Measurements from ENCODE around the gene NEK2. TPM values are rescaled to one million over a fixed set of nuclear protein-coding genes. Genes with fewer than 3 reads are reported as not detected.
"Not testable (repeated sequence)": the region's sequence is repeated elsewhere in the genome, so short reads cannot be mapped to it uniquely, and the experiment has no call there.

NEK2 gene
- total RNA-seq, 3 donors from 2014 or later = 1.2 to 12.7 (median 2.5) TPM

GRCh38 chr1:211701733-211702132 is 26.3 kb upstream of the NEK2 start:
- DNase-seq (no peak), ATAC-seq (no peak)
- no peak overlapping the region for H3K4me3 ChIP-seq
- intact Hi-C loops (cut with DNase I, micrococcal nuclease) = no loop called here
- no peaks in the 10 kb centered on the region for H3K9me3 ChIP-seq
- peaks cover 3% of the 10 kb centered on the region for H3K4me1 ChIP-seq (ENCODE audit: low read depth)
- TF ChIP-seq CTCF (IDR thresholded peaks at IDR 0.05) = no peak
- H3K36me3 ChIP-seq (ENCODE audit: low read depth) = no peaks in the 10 kb centered on the region

- Histone ChIP-seq H3K4me3 (no peak overlapping the region), H3K36me3 (ENCODE audit: low read depth) (no peaks in the 10 kb centered on the region), H3K4me1 (ENCODE audit: low read depth) (peaks cover 3% of the 10 kb centered on the region), H3K9me3 (no peaks in the 10 kb centered on the region)
- intact Hi-C loops (cut with DNase I, micrococcal nuclease) = no loop called here
- ATAC-seq (no peak), DNase-seq (no peak)
- no peak for TF ChIP-seq CTCF (IDR thresholded peaks at IDR 0.05)
Measured at GRCh38 chr1:211699059-211699458, 23.6 kb upstream of the NEK2 start.

GRCh38 chr1:211698161-211699026 is 23.0 kb upstream of the NEK2 start:
- TF ChIP-seq CTCF (IDR thresholded peaks at IDR 0.05) = peak; percentile 91
- no peaks in the 10 kb centered on the region for H3K36me3 ChIP-seq (ENCODE audit: low read depth)
- peak; percentile 98 for ATAC-seq
- peaks cover 3% of the 10 kb centered on the region for H3K4me1 ChIP-seq (ENCODE audit: low read depth)
- intact Hi-C loops (cut with DNase I, micrococcal nuclease) = no loop called here
- H3K4me3 ChIP-seq = no peak overlapping the region
- DNase-seq = peak; percentile 86 to 90 (median 89)
- H3K9me3 ChIP-seq = no peaks in the 10 kb centered on the region

GRCh38 chr1:211697356-211697755 is 21.9 kb upstream of the NEK2 start:
- H3K36me3 ChIP-seq (ENCODE audit: low read depth) = no peaks in the 10 kb centered on the region
- no peak for TF ChIP-seq CTCF (IDR thresholded peaks at IDR 0.05)
- peaks cover 3% of the 10 kb centered on the region for H3K4me1 ChIP-seq (ENCODE audit: low read depth)
- peak; percentile 38 for ATAC-seq
- no peaks in the 10 kb centered on the region for H3K9me3 ChIP-seq
- intact Hi-C loops (cut with DNase I, micrococcal nuclease) = no loop called here
- no peak overlapping the region for H3K4me3 ChIP-seq
- no peak for DNase-seq

GRCh38 chr1:211695135-211695816 is 19.9 kb upstream of the NEK2 start:
- ATAC-seq = peak; percentile 30
- H3K4me3 ChIP-seq = no peak overlapping the region
- H3K4me1 ChIP-seq (ENCODE audit: low read depth) = peaks cover 3% of the 10 kb centered on the region
- TF ChIP-seq CTCF (IDR thresholded peaks at IDR 0.05) = no peak
- intact Hi-C loops (cut with DNase I, micrococcal nuclease) = no loop called here
- no peaks in the 10 kb centered on the region for H3K9me3 ChIP-seq
- no peak for DNase-seq
- H3K36me3 ChIP-seq (ENCODE audit: low read depth) = no peaks in the 10 kb centered on the region

GRCh38 chr1:211693911-211694310 is 18.5 kb upstream of the NEK2 start:
- H3K4me3 ChIP-seq; intact Hi-C loops (cut with DNase I, micrococcal nuclease); H3K4me1 ChIP-seq (ENCODE audit: low read depth); H3K9me3 ChIP-seq; ATAC-seq; H3K36me3 ChIP-seq (ENCODE audit: low read depth); DNase-seq: not testable (repeated sequence)
